ENCODE results near the gene E2F2. TPM values are rescaled to one million over a fixed set of nuclear protein-coding genes. Genes with fewer than 3 reads are reported as not detected.

E2F2 gene
- total and polyA plus RNA-seq, 2 of the 13 experiments (the other 11 are each of a cell fraction or from before 2014, with no cell fraction given), result 0.65 to 6.6 TPM

DNA sequence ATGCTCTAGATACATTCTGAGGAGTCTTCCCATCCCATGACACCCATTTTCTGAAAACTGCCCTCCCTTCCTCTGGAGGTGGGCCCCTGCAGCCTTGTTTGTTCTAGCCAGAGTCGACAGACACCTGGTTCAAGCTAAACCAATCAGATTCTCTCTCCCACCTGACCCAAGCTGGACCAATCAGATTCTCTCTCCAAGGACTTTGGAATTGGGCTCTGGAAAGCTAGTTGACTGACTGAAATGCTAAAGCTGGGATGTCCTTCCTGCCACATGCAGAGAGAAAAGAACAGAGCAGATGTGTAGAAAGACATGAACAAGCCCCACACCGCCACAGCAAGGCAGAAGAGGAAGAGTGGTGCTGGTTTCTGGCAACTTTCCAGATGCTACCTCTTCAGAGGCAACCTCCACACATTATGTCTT, 71.7 kb downstream of the E2F2 start (continued):
- TF ChIP-seq ATM (IDR thresholded peaks at IDR 0.05; ENCODE audit: borderline replicate concordance) (no peak), RFX1 (IDR thresholded peaks at IDR 0.05) (no peak), SALL1 (CRISPR knock-in tag; IDR thresholded peaks at IDR 0.05) (no peak), SAP130 (CRISPR knock-in tag; IDR thresholded peaks at IDR 0.05; ENCODE audit: low read depth) (peak; percentile 60), GATAD1 (CRISPR knock-in tag; IDR thresholded peaks at IDR 0.05) (peak; percentile 32; the same call in 1 of the 2 replicates), HNRNPK (IDR thresholded peaks at IDR 0.05; ENCODE audit: low read depth, low read length, poor library complexity, severe bottlenecking) (no peak), HOMEZ (CRISPR knock-in tag; IDR thresholded peaks at IDR 0.05; ENCODE audit: low read depth) (peak; percentile 91), TARDBP (CRISPR knock-in tag; IDR thresholded peaks at IDR 0.05) (peak; percentile 60), KAT8 (CRISPR knock-in tag; IDR thresholded peaks at IDR 0.05) (peak; percentile 71), ADNP (CRISPR knock-in tag; IDR thresholded peaks at IDR 0.05) (no peak), CBX1 (IDR thresholded peaks at IDR 0.05; ENCODE audit: low read depth) (no peak), ZNF607 (CRISPR knock-in tag; IDR thresholded peaks at IDR 0.05; ENCODE audit: borderline replicate concordance) (peak; percentile 42; the same call in 1 of the 2 replicates), ZNF747 (CRISPR knock-in tag; IDR thresholded peaks at IDR 0.05; ENCODE audit: borderline replicate concordance) (no peak), BCL6 (CRISPR knock-in tag; IDR thresholded peaks at IDR 0.05) (0 out of 2 replicates have a peak, but pooled peaks have one; percentile 9), PITX1 (CRISPR knock-in tag; IDR thresholded peaks at IDR 0.05) (no peak), ZMYM2 (CRISPR knock-in tag; IDR thresholded peaks at IDR 0.05) (no peak), ZSCAN25 (CRISPR knock-in tag; IDR thresholded peaks at IDR 0.05) (no peak), ZNF160 (CRISPR knock-in tag; IDR thresholded peaks at IDR 0.05) (no peak), ERF (CRISPR knock-in tag; IDR thresholded peaks at IDR 0.05) (no peak), FOXA3 (CRISPR knock-in tag; IDR thresholded peaks at IDR 0.05) (peak; percentile 62), TCF7 (IDR thresholded peaks at IDR 0.05; ENCODE audit: low read depth) (no peak), ATRX (CRISPR knock-in tag; IDR thresholded peaks at IDR 0.05; ENCODE audit: borderline replicate concordance) (no peak), ZNF282 (IDR thresholded peaks at IDR 0.05; ENCODE audit: partially characterized antibody) (no peak), NFRKB (IDR thresholded peaks at IDR 0.05) (no peak), ZNF563 (CRISPR knock-in tag; IDR thresholded peaks at IDR 0.05) (no peak), SKI (IDR thresholded peaks at IDR 0.05; ENCODE audit: partially characterized antibody) (no peak), NFKBIZ (CRISPR knock-in tag; IDR thresholded peaks at IDR 0.05) (no peak)
- TF ChIP-seq, protein P1, sequence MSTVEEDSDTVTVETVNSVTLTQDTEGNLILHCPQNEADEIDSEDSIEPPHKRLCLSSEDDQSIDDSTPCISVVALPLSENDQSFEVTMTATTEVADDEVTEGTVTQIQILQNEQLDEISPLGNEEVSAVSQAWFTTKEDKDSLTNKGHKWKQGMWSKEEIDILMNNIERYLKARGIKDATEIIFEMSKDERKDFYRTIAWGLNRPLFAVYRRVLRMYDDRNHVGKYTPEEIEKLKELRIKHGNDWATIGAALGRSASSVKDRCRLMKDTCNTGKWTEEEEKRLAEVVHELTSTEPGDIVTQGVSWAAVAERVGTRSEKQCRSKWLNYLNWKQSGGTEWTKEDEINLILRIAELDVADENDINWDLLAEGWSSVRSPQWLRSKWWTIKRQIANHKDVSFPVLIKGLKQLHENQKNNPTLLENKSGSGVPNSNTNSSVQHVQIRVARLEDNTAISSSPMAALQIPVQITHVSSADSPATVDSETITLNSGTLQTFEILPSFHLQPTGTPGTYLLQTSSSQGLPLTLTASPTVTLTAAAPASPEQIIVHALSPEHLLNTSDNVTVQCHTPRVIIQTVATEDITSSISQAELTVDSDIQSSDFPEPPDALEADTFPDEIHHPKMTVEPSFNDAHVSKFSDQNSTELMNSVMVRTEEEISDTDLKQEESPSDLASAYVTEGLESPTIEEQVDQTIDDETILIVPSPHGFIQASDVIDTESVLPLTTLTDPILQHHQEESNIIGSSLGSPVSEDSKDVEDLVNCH (CRISPR knock-in tag; IDR thresholded peaks at IDR 0.05), result no peak
- TF ChIP-seq, protein P2, sequence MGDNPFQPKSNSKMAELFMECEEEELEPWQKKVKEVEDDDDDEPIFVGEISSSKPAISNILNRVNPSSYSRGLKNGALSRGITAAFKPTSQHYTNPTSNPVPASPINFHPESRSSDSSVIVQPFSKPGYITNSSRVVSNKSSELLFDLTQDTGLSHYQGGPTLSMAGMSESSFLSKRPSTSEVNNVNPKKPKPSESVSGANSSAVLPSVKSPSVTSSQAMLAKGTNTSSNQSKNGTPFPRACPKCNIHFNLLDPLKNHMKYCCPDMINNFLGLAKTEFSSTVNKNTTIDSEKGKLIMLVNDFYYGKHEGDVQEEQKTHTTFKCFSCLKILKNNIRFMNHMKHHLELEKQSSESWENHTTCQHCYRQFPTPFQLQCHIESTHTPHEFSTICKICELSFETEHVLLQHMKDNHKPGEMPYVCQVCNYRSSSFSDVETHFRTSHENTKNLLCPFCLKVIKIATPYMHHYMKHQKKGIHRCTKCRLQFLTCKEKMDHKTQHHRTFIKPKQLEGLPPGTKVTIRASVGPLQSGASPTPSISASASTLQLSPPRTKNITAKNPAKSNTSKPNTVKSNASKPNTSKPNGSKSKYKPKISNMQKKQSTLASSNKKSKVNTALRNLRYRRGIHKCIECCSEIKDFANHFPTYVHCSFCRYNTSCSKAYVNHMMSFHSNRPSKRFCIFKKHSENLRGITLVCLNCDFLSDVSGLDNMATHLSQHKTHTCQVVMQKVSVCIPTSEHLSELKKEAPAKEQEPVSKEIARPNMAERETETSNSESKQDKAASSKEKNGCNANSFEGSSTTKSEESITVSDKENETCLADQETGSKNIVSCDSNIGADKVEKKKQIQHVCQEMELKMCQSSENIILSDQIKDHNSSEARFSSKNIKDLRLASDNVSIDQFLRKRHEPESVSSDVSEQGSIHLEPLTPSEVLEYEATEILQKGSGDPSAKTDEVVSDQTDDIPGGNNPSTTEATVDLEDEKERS (CRISPR knock-in tag; IDR thresholded peaks at IDR 0.05), result no peak

All from HepG2 (cell line).